Endothelial cell of umbilical vein (primary cell): ENCODE measurements around the gene ALK.

Experiments used
- CTCF ChIP-seq, 2 donors: IDR thresholded peaks; 1 replicate in 1 of 2; 2 replicates in 1 of 2; pipeline ENCODE4 v1.5.1; 2011; ENCODE audit warnings: low read length in 2 of 2, mild to moderate bottlenecking in 2 of 2, moderate library complexity in 2 of 2, control low read depth in 1 of 2, inconsistent platforms in 1 of 2, low read depth in 1 of 2; ENCODE audit not compliant: insufficient read depth in 1 of 2; ENCODE audit errors: extremely low read depth in 1 of 2
- EZH2 ChIP-seq: IDR thresholded peaks from 2 replicates; pipeline ENCODE4 v1.6.1; 2012; ENCODE audit warnings: borderline replicate concordance, low read depth, mild to moderate bottlenecking, moderate library complexity, low read length, inconsistent platforms; ENCODE audit not compliant: severe bottlenecking
- JUN ChIP-seq: IDR thresholded peaks from 2 replicates; pipeline ENCODE4 v1.6.1; 2011; ENCODE audit warnings: borderline replicate concordance, low read depth; ENCODE audit not compliant: insufficient read length, insufficient read depth
- MAX ChIP-seq: IDR thresholded peaks from 2 replicates; pipeline ENCODE4 v1.6.1; 2011; ENCODE audit not compliant: insufficient read depth, insufficient read length
- MYC ChIP-seq: IDR thresholded peaks from one replicate; pipeline ENCODE4 v1.6.1; 2011; ENCODE audit warnings: mild to moderate bottlenecking, low read depth, low read length
- POLR2A ChIP-seq: IDR thresholded peaks from 2 replicates; pipeline ENCODE4 v1.6.1; 2012; ENCODE audit warnings: low read depth, mild to moderate bottlenecking, control low read depth, low read length
- POLR2AphosphoS5 ChIP-seq: IDR thresholded peaks from 2 replicates; pipeline ENCODE4 v1.6.1; 2012; ENCODE audit warnings: low read depth, mild to moderate bottlenecking, control low read depth, low read length, moderate library complexity; ENCODE audit not compliant: insufficient read depth

GRCh38 chr2:29763371-29763770, 158.0 kb downstream of the ALK start:
- no peak for TF ChIP-seq CTCF (IDR thresholded peaks at IDR 0.05; ENCODE audit: extremely low read depth in 1 of 2, insufficient read depth in 1 of 2, low read depth in 1 of 2, low read length in 2 of 2)
- no peak for TF ChIP-seq POLR2AphosphoS5
- no peak for TF ChIP-seq POLR2A
- no peak for TF ChIP-seq MAX
- TF ChIP-seq EZH2: no peak
- TF ChIP-seq JUN: no peak
- TF ChIP-seq MYC: no peak
